D341Med (cell line): ENCODE measurements around the gene PRUNE2.
A peak's percentile ranks its signal among the peaks of the same experiment; 100 is the strongest.

Experiments
- DNase-seq: peaks from one replicate; pipeline ENCODE4 v3.0.0; 2012; ENCODE audit warnings: low spot score

PRUNE2 gene

DNA sequence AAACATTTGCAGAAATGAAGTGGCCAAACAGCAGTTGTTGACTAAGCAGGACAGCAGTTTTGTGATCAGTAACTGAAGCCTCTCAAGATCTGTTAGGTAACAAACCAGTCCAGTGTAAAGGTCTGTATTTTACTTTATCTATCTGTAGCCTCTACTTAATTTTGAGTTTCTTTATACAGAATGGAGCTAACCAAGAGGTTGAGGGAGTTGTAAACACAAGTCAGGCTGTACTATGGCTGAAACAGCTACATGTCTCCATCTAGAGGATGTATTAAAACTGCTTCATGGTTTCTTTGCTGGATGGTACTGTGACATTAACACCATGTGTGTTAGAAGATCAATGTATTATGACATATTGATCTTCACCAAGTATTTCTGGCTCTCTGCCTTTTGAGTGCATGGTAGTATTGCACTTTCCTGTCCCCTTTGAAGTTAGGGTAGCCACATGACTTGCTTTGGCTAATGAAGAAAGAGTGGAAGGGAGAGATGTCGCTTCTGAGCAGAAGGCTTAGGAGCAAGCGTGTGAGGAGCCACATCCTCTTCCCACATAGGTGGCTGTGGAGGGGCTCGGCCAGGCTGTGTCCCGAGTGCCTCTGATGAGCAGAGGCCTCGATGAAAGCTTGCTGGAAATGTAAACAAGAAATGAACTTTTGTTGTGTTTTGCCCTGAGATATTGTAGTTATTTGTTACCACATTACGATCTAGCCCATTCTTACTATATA lies 247.2 kb downstream of the PRUNE2 start:
- DNase-seq = peak; percentile 56

DNA sequence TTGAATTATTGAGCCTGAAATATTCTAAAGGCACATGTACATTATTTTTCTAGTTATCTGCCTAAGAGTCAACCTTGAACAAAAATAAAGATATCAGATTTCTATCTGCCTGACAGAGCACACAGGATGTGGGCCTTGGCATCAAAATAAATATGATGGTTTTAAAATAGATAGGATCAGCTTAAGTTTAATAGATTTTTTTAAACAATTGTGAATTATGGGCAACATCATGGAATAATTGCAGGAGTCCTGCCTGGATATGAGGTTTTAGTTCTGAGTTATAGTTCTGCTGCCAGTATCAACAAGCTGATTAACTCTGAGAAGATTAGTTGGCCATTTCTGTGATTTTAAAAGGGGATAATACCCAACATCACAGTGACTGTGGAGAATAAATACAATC lies 248.6 kb downstream of the PRUNE2 start:
- DNase-seq = no peak

DNA sequence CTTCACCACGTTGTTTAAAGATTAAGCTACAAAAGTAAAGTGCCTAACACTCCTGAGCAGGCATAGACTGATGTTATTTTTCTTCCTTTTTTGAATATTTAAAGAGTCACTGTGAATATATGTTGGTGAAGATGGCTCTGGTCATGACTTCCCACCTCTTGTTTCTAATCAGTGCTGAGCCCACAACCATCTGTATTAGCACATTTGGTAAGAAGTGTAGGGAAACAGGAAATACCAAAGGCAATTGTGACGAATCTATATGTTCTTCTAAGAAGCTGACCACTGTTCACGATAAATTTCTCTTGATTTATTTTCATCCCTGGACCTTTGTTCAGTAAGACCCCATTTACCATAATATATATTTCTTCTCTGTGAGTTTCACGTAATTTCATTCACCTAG lies 249.9 kb downstream of the PRUNE2 start:
- DNase-seq = no peak

DNA sequence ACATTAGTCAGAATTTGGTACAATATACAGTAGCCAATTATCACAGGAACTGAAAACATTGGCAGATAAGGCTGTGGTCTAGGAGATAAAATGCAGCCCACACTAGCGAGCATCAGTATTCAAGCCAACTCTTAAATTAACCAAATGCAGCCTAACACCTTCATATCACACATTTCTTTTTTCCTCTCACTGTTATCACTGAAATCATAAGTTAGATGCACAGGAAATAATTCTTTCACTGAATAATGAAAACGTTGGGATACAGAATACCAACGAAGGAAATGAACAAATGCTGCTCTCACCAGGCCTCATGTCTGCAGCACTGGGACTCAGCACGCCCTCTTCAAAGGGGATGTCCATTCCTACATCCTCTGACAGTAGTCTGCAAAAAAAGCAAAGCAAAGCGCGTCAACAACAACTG lies 250.8 kb downstream of the PRUNE2 start:
- DNase-seq = no peak

DNA sequence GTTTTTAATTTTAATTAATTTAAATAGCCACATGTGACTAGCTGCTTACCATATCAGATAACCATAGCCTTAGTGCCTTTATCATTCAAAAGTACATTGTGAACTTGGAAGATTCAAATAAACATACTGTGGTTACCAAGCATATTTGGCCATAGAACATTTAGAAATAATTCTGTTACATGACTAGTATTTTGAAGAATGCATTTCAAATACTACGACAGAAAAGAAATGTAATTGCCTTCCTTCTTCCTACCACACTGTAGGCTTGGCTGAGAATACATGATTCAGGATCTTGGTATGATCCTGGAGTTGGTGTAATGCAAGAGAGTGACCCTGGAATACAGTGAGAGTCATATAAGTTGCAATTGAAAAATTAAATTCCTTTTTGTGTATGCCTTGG lies 251.3 kb downstream of the PRUNE2 start:
- DNase-seq = no peak

DNA sequence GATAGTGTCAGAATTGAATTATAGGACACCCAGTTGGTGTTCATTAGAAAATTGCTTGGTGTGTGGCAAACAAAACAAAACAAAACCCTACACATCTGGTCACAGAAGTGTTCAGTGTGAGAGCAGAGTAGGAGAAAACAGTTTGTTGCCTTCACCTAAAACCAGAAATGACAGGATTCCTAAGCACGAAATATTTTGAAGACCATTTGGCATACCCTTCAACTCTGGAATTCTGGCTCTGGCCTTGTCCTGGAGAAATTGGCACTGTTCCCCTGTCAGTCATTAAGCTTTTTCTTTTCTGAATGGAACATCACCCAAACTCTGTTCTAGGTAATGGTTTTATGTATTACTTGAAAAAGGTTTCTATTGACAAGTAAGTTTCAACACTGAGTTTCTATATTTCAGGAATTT lies 251.9 kb downstream of the PRUNE2 start:
- DNase-seq = no peak

DNA sequence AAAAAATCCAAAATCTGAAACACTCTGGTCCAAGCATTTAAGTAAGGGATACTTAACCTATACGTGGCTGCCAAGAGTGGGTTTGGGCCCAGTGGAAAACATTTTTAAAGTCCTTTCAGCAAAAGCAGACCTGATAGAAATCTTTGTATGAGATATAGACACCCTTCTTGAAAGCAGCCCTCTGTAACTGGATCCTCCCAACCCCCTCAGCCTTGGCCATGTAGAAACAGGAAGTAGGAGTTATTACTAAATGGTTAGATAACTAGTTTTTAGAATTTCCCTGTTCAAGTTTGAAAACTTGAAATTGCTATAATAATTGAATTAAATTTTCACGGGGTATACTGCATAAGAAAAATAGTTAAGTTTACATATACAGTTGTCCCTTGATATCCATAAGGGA lies 253.0 kb downstream of the PRUNE2 start:
- no peak for DNase-seq

DNA sequence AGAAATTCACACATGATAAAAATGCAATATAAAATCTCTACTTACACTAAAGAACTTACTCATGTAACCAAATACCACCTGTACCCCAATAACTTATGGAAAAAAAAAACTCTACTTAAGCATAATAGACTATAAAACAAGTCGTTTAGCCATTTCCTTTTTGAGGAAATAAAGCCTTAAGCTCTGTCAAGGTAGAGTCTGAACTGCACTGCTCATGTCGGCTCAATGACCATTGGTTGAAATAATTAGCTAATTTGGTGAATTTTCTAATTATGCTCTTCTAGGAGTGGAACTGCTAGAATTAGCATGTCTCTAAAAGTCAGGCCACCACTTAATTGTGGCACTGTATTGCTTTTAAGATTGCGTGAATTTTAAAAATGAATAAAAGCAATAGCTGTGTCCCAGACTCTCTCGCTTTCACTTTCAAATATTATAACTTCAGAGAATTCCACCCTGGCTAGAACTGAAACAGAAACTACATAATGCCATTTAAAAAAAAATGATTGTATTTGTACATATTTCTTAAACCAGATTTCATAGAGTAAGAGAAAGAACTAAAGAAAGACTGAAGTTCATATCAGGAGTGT lies 254.7 kb downstream of the PRUNE2 start:
- no peak for DNase-seq

DNA sequence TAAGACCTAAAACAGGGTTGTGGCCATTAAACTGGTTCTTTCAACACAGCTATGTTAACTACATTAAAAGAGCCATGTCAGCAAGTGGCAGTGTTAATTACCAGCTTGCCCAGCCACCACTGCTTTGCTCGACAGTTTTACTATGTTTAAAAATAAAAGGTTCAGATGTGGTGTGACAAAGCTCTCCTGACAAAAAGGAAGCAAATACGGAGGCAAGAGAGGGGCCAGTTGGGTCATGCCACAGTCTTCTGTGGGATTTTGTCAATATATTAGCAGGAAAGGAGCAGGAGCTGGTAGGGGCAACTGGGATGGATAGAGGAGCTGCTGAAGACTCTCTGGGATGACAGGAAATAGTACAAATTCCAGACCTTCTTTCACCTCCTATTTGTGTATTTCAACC lies 255.2 kb downstream of the PRUNE2 start:
- no peak for DNase-seq

DNA sequence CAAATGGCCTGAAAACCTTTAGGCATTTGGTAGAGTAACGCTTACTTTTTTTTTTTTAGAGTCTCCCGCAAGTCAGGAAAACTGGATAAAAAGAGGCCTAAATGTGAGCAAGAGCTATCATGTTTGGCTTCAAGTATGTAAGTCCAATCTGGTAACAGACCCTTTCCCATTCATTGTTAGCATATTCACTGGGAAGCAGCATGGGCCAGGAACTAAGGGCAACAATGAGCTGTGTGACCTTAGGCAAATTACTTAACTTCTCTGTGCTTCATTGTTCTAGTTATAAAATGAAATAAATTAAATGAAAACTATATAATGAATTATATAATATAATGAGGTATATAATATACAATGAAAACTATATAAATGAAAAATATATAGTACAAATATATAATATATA lies 256.0 kb downstream of the PRUNE2 start:
- DNase-seq = no peak

DNA sequence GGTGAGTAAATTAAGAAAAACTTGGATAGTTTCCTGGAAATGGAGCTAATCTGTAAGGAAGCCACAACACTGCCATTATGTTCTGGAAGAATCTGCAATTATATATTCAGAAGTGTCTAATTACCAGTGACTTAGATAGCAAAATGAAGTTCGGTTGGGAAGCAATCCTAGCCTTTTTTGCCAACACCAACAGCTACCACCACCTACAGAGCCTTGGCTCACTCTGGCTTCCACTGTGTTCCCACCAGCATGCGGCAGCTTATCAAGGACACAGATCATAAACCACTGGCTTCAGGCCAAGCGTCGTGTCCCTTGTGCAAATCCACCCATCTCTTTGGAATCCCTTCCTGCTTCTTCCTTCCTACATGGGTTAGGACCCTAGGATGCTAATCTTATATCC lies 259.7 kb downstream of the PRUNE2 start:
- DNase-seq = no peak

DNA sequence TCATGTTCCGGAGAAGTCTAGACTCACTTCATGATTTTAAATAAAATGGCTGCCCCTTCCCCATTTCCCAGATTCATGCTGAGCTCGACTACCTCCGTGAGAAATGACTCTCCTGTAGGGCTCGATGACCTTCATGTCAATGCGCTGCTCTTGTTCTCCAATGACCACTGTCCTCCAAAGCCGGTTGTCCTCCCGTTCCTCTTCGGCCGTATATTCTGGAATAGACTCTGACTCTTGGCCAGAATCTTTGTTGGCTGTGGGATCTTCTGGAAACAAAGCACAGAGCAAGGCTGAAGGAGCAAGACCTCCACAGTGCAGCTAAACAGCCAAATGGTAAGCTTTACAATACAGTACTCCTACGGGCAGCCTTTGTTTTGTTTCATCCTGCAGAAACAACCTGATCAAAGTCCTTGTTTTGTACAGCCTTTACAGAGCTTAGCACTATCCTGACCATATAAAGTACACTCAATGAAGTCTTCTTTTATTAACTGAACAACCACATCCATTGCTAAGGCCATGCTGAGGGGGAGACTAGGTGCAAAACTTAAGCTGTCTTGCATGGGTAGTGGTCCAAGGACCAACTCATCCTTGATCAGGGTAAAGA lies 261.2 kb downstream of the PRUNE2 start:
- DNase-seq = no peak

DNA sequence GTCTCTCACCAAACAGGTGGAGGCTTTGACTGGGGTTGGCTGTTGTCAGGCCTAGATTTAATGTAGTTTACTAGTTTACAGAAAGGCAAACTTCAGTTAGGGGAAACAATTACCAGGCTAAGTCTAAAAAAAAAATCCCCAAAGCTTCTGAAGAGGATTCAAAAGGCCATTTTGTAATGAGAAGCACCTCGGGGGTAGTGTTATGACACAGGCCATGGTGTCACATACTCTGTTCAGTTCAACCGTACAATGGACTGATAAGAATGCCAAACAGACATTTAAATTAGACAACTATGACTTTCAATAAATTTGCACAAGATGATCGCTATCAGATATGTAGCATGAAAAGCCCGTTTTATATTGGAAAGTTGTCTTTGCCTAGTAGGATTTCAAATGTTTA lies 261.7 kb downstream of the PRUNE2 start:
- DNase-seq = no peak

DNA sequence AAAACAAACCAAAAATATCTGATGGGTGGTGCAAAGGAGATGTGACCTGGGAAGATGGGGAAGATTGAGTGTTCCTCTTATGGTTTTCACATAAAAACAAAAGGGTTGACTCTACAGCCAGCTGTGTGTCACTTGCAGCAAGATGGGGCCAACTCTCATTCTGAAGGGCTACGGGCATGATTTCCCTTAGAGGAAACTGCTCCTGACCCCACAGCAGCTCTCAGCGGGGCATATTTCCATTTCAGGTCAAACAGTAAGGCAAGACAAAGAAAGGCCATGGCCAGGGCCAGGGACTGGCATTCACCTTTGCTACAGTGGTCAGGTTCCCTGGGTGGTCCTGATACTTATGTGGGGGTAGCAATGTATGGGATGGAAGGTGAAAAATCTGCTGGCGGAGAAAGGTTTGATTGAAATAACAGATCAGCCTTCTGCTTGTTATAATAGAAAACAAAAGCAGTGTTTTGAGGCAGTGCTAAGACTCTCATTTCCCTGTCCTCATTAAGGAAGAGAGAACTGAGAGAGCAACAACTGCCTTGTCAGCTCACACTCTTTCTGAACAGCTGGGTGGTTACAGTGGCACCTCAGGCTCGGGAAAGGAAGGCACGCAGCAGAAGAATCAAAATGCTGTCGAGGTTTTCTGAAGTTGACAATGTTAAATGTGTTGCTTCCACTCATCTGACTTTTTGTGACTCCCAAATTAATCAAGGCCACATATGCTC lies 262.4 kb downstream of the PRUNE2 start:
- DNase-seq = no peak

DNA sequence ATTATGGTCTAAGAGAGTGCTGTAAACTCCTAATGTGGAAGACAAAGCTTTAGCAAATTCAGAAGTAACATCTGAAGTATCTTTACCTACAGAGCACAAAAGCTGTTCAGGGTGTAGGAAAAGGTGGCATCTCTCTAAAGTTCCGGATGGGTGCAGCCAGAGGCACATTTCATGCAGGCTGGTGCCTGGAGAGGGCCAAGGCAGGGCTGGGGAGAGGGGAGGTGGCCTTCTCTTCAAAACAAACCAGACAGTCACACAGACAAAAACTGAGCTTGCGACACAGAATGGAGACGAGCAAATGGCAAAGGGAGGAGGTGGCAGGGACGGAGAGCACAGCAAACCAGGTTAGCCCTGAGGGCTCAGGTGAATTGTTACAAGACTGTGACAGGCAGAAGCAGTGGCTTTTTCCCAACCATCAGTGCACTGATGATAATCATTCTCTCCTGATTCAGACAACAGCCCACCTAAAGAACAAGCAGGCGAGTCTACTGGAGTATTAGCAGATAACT lies 263.2 kb downstream of the PRUNE2 start:
- no peak for DNase-seq

DNA sequence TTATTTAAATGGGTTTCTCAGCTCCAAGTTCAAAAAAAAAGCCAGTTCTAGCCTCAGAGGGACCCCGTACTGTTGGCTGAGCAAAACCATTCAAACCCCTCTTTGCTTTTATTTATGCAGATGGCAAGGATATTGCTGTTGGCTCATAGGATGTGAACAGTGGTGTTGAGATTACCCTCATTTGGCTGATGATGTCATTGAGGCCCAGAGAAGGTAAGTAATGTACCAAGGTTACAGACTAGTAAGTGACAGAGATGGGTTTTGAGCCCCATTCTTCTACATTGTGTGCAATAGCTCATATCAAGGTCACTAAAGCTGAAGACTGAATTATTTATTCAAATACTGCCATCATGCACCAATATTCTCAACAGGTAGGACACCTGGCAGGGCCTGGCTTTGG lies 263.8 kb downstream of the PRUNE2 start:
- no peak for DNase-seq

DNA sequence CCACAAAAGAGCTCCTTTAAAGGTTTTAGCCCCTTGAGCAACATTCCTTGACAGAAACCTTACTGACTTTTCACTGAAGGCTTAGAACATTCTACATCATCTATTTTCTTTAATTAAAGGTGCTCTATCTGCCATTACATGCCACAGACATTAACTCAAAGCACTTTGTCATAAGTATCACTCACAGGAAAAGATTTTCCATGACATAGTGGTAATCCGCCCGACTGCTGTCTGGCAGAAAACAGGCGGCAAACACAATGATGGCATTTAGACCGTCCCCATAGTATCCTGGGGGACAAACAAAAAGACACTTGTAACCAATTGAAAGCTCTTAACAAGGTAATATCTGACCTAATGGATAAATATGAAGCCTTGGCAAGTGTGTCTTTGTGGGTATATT lies 267.9 kb downstream of the PRUNE2 start:
- DNase-seq = no peak

DNA sequence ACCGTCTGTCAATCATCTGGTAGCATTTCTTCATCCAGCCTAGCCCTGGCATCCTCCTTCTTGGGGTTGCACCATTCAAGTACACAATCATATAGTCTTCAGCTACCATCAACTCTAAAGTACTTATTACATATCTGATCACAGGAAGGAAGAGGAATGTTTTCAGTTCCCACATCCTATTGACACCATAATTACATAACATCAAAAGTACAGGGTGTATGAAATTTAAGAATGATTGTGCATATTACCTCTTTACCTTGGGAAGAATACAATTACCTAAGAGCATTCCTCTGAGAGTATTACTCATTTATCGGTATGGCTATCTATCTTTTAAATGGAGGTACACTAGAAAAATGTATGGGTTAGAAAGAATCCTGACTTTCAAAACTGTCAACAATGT lies 268.5 kb downstream of the PRUNE2 start:
- no peak for DNase-seq

DNA sequence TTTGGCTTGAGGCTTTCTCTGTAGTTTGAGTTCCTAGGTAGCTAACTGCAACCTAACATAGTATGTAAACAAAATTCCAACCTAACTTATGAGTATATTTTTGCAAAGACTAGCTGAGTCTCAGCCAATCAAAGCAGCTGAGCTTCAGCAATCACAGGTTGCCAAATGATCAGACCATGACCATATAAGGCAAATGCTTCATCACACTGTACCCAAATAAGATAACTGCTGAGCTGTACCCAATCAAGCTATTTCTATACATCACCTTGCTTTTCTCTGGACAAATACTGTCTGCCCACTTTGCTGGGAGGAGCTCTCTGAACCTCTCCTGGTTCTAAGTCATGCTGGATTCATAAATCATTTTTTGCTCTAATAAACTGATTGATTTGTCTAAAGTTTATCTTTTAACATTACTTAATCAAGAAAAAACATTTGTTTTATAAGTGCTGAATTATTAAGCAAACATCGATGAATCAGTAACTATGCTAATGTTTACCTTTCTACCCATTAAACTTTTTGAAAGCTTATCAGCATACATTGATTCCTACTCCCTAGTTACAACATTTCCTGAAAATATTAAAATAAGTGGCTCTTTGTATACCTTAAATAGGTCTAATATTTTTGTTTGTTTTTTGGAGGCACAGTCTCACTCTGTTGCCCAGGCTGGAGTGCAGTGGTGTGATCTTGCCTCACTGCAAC lies 271.4 kb downstream of the PRUNE2 start:
- no peak for DNase-seq

DNA sequence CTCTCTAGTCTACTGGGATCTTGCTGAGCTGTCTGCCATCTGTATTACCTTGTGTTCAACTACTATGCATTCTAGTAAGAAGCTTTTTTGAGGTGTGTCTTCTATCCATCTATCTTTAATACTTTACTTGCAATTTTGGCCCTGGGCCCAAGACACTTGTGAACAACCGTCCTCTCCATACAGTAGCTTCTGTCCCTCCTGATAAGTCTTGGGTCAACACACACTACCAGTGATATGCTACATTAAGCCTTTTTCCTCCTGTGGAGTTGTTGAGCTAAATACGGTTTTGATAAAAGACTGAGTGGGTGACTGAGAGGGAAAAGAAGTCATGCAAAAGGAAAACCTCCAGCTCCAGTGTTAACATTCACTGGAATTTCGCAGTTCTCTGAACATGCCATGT lies 275.0 kb downstream of the PRUNE2 start:
- no peak for DNase-seq

DNA sequence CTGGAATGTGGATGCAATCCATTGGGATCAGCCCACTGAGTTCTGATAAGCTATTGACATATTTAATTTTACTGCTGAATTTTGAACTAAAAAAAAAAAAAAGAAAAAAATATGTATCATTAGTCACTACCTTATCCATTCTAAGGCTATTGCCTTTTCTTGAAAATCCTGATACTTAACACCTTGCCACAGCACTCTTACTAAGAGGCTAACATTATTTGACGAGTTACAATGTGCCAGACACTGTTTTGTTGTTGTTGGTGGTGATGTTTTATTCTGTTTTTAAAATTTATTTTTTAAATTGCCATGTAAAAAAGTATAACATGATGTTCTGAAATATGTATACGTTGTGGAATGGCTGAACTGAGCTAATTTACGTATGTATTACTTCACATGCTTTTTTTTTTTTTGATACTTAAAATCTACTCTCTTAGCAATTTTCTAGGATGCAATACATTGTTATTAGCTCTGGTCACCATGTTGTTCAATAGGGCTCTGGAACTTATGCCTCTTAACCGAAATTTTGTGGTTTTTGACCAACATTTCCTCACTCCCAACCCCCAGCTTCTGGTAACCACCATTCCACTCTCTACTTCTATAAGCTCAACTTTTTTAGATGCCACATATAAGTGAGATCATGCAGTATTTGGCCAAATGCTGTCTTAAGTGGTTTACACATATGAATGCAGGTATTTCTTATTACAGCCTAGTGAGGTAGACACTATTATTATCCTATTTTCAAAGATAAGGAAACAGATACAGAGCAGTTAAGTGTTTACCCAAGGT lies 276.5 kb downstream of the PRUNE2 start:
- DNase-seq = no peak
